ENCODE data around the gene RHOB.

The RHOB gene

GRCh38 chr2:20494241-20494640 is 47.4 kb downstream of the RHOB start:
- no peak overlapping the region for H3K4me3 ChIP-seq (replicated peaks; ENCODE audit: low read depth, low read length)
- TF ChIP-seq CTCF (IDR thresholded peaks at IDR 0.05; ENCODE audit: low read depth, low read length, missing control alignments): no peak
- DNase-seq (ENCODE audit: extremely low read depth, low read depth): no peak

- no peak overlapping the region for H3K4me3 ChIP-seq (replicated peaks; ENCODE audit: low read depth, low read length)
- DNase-seq (ENCODE audit: extremely low read depth, low read depth): no peak
- TF ChIP-seq CTCF (IDR thresholded peaks at IDR 0.05; ENCODE audit: low read depth, low read length, missing control alignments): no peak
These were observed 49.4 kb downstream of the RHOB start for GRCh38 chr2:20496076-20496872.

- H3K4me3 ChIP-seq (replicated peaks; ENCODE audit: low read depth, low read length): no peak overlapping the region
- DNase-seq (ENCODE audit: extremely low read depth, low read depth): no peak
- TF ChIP-seq CTCF (IDR thresholded peaks at IDR 0.05; ENCODE audit: low read depth, low read length, missing control alignments): no peak
These were observed 50.1 kb downstream of the RHOB start for GRCh38 chr2:20496942-20497341.
